ENCODE data around the gene SETX.
"Not testable (repeated sequence)": the region's sequence is repeated elsewhere in the genome, so short reads cannot be mapped to it uniquely, and the experiment has no call there.

SETX gene

GRCh38 chr9:132354637-132355355 lies at the start of gene SETX:
Gene SETX (minus strand): TSS chr9:132354986. CDS start chr9:132349428, 5,558 bp downstream.
- DNase-seq: peak; percentile 98

- DNase-seq: no peak
These were observed 49.6 kb upstream of the SETX start for GRCh38 chr9:132404228-132404881.

GRCh38 chr9:132401824-132402223 lies 47.0 kb upstream of the SETX start:
- DNase-seq: no peak

GRCh38 chr9:132395560-132395959 lies 40.8 kb upstream of the SETX start:
- no peak for DNase-seq

- DNase-seq: no peak
These were observed 36.7 kb upstream of the SETX start for GRCh38 chr9:132391449-132391848.

GRCh38 chr9:132390966-132391365 lies 36.2 kb upstream of the SETX start:
- DNase-seq: no peak

GRCh38 chr9:132387133-132387532 lies 32.3 kb upstream of the SETX start:
- DNase-seq: no peak

GRCh38 chr9:132384376-132384775 lies 29.6 kb upstream of the SETX start:
- no peak for DNase-seq

- DNase-seq: no peak
These were observed 28.7 kb upstream of the SETX start for GRCh38 chr9:132383462-132383883.

GRCh38 chr9:132381966-132382541 lies 27.3 kb upstream of the SETX start:
- DNase-seq: no peak

- not testable (repeated sequence) for DNase-seq
These were observed 23.6 kb upstream of the SETX start for GRCh38 chr9:132378416-132378815.

- DNase-seq: not testable (repeated sequence)
These were observed 23.0 kb upstream of the SETX start for GRCh38 chr9:132377769-132378168.

GRCh38 chr9:132372177-132373095 lies 17.6 kb upstream of the SETX start:
- peak; percentile 45 for DNase-seq

- DNase-seq: no peak
These were observed 15.8 kb upstream of the SETX start for GRCh38 chr9:132370592-132370991.

GRCh38 chr9:132369421-132369820 lies 14.6 kb upstream of the SETX start:
- DNase-seq: no peak

- no peak for DNase-seq
These were observed 13.0 kb upstream of the SETX start for GRCh38 chr9:132367613-132368313.

- DNase-seq: no peak
These were observed 11.7 kb upstream of the SETX start for GRCh38 chr9:132366481-132366880.

GRCh38 chr9:132365986-132366385 lies 11.2 kb upstream of the SETX start:
- DNase-seq: no peak

- DNase-seq: no peak
These were observed 9.3 kb upstream of the SETX start for GRCh38 chr9:132364068-132364467.

- DNase-seq: no peak
These were observed 3.0 kb upstream of the SETX start for GRCh38 chr9:132357764-132358163.

- DNase-seq: no peak
These were observed 1.6 kb upstream of the SETX start for GRCh38 chr9:132356324-132356924.
